Measurements from ENCODE around the gene GAS2.
"Not testable (repeated sequence)": the region's sequence is repeated elsewhere in the genome, so short reads cannot be mapped to it uniquely, and the experiment has no call there.

The GAS2 gene

GRCh38 chr11:22666325-22666687 is at the start of gene GAS2:
Gene GAS2, plus strand, starts transcription at chr11:22666611. Its CDS starts 8,259 bp downstream, at chr11:22674870.
- Mint-ChIP-seq H3K4me3 (peak within 1 kb of the TSS; percentile 61), H3K27me3 (peaks cover 54% of the 10 kb centered on the region), H3K36me3 (ENCODE audit: low read depth) (no peaks in the 10 kb centered on the region), H3K27ac (no peak within 1 kb of the TSS), H3K9me3 (no peaks in the 10 kb centered on the region), H3K4me1 (ENCODE audit: low read depth) (peaks cover 17% of the 10 kb centered on the region)
- no peak for DNase-seq

DNA sequence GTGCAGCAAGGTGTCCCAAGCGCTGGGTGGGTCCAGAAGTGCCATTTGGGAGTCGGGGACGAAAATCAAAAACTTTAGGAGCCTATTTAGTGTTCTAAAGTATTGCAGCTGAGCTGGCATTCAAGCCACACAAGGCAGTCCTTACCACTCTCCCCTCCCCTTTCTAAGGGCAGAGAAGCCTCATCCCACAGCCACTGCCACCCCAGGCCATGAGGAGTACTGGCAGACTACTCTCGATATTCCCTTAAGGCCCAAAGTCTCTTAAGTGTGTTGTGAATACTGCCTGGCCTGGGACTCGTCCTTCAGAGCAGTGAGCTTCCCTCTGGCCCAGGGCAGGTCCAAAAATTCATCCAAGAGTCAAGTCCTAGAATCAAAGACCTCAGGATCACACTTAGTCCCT is 48.5 kb upstream of the GAS2 start:
- Mint-ChIP-seq H3K4me1 (ENCODE audit: low read depth) (peaks cover 15% of the 10 kb centered on the region), H3K4me3 (no peak overlapping the region), H3K27me3 (no peaks in the 10 kb centered on the region), H3K36me3 (ENCODE audit: low read depth) (peaks cover 35% of the 10 kb centered on the region), H3K9me3 (peaks cover 7% of the 10 kb centered on the region), H3K27ac (no peak overlapping the region)
- DNase-seq, result no peak

DNA sequence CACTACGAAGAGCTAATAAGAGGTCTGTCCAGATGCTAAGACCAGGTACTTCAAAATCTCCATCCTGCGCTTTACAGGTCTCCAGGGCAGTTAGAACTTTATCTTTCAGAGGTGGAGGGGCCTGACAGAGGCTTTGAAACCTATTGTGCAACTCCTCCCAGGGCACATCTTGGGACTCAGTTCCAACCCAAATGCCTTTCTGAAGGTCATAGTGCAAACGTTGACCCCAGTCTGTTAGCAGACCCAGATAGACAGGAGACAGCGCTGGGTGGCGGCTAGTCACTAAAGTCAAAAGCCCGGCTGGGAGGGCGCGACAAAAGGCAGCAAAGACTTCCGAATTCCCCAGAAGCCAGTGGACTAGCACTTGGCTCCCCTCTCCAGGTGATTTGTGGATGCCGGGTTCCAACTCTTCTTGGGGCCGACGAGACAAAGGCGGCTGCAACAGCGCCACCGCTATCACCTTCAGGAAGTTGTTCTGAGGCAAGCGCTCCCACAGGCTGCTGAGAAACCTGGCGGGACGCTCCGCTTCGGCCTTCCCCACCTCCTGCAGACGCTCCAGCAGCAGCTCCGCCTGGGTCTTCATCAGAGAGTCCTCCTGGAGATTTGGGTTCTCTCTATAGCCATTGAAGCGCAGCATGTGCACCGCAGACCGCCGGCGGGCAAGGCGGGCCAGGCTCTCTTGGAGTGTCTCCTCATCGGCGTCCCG is 41.5 kb upstream of the GAS2 start:
- no peak for DNase-seq
- H3K9me3 Mint-ChIP-seq, result no peaks in the 10 kb centered on the region
- H3K36me3 Mint-ChIP-seq (ENCODE audit: low read depth), result peaks cover 54% of the 10 kb centered on the region
- H3K27me3 Mint-ChIP-seq, result no peaks in the 10 kb centered on the region
- H3K27ac Mint-ChIP-seq, result peak overlapping the region; percentile 99
- peaks cover 38% of the 10 kb centered on the region for H3K4me1 Mint-ChIP-seq (ENCODE audit: low read depth)
- H3K4me3 Mint-ChIP-seq, result peak overlapping the region; percentile 98

GRCh38 chr11:22625448-22626287 is 40.7 kb upstream of the GAS2 start, which contains the start of gene FANCF:
Gene FANCF, minus strand, starts transcription at chr11:22625823. Its CDS starts 13 bp downstream, at chr11:22625810.
- H3K27ac Mint-ChIP-seq, result peak within 1 kb of the TSS; percentile 99
- no peaks in the 10 kb centered on the region for H3K27me3 Mint-ChIP-seq
- peaks cover 38% of the 10 kb centered on the region for H3K4me1 Mint-ChIP-seq (ENCODE audit: low read depth)
- peaks cover 47% of the 10 kb centered on the region for H3K36me3 Mint-ChIP-seq (ENCODE audit: low read depth)
- DNase-seq, result peak; percentile 90
- no peaks in the 10 kb centered on the region for H3K9me3 Mint-ChIP-seq
- H3K4me3 Mint-ChIP-seq, result peak within 1 kb of the TSS; percentile 98

GRCh38 chr11:22626573-22627239 is 39.7 kb upstream of the GAS2 start:
- peak overlapping the region; percentile 98 for H3K4me3 Mint-ChIP-seq
- peaks cover 34% of the 10 kb centered on the region for H3K4me1 Mint-ChIP-seq (ENCODE audit: low read depth)
- H3K36me3 Mint-ChIP-seq (ENCODE audit: low read depth), result peaks cover 36% of the 10 kb centered on the region
- H3K27ac Mint-ChIP-seq, result peak overlapping the region; percentile 99
- no peaks in the 10 kb centered on the region for H3K9me3 Mint-ChIP-seq
- H3K27me3 Mint-ChIP-seq, result no peaks in the 10 kb centered on the region
- DNase-seq, result no peak

- Mint-ChIP-seq H3K27me3 (no peaks in the 10 kb centered on the region), H3K4me1 (ENCODE audit: low read depth) (peaks cover 28% of the 10 kb centered on the region), H3K27ac (no peak overlapping the region), H3K4me3 (no peak overlapping the region), H3K36me3 (ENCODE audit: low read depth) (peaks cover 31% of the 10 kb centered on the region), H3K9me3 (no peaks in the 10 kb centered on the region)
- no peak for DNase-seq
Measured at GRCh38 chr11:22627421-22627820, 39.0 kb upstream of the GAS2 start.

GRCh38 chr11:22633354-22633902 is 33.0 kb upstream of the GAS2 start:
- Mint-ChIP-seq H3K4me1 (ENCODE audit: low read depth) (no peaks in the 10 kb centered on the region), H3K36me3 (ENCODE audit: low read depth) (no peaks in the 10 kb centered on the region), H3K27me3 (no peaks in the 10 kb centered on the region), H3K4me3 (no peak overlapping the region), H3K9me3 (no peaks in the 10 kb centered on the region), H3K27ac (no peak overlapping the region)
- DNase-seq, result no peak

DNA sequence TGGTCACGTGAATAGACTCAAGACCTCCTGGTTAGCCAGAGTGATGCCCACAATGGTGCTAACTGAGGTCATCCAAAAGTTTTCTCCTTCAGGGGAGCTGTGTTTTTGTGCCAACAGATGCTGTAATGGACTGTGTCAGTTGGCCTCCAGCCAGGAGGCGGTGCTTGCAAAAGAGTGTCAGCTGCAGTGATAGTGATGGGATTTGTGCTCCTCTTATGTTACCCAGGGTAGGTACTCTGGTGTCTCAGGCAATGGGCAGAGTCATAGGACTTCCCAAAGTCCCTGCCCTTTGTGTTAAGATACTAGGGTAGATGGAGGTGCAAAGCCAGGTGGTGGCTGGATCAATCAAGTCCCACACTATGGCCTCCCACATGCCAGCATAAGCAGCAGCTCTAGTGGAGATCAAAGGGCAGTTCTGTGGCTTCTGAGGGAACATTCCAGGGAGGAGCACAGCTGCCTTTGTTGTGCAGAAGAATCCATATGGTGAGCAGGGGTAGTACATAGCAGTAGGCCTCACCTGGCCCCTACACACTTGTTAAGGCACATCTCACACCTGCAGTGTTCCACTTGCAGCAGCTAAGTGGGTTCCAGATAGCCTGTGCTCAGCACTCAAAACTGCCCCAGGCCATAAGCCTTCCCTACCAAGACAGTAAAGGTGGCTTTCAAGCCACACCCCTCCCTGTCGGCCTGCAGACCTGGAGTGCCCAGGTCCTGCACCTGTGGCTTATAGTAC is 31.3 kb upstream of the GAS2 start:
- Mint-ChIP-seq H3K4me1 (ENCODE audit: low read depth) (no peaks in the 10 kb centered on the region), H3K4me3 (no peak overlapping the region), H3K36me3 (ENCODE audit: low read depth) (no peaks in the 10 kb centered on the region), H3K9me3 (no peaks in the 10 kb centered on the region), H3K27me3 (no peaks in the 10 kb centered on the region), H3K27ac (no peak overlapping the region)
- DNase-seq, result no peak

GRCh38 chr11:22635689-22636088 is 30.7 kb upstream of the GAS2 start:
- Mint-ChIP-seq H3K4me3 (no peak overlapping the region), H3K27ac (no peak overlapping the region), H3K27me3 (no peaks in the 10 kb centered on the region), H3K4me1 (ENCODE audit: low read depth) (no peaks in the 10 kb centered on the region), H3K9me3 (no peaks in the 10 kb centered on the region), H3K36me3 (ENCODE audit: low read depth) (no peaks in the 10 kb centered on the region)
- no peak for DNase-seq

DNA sequence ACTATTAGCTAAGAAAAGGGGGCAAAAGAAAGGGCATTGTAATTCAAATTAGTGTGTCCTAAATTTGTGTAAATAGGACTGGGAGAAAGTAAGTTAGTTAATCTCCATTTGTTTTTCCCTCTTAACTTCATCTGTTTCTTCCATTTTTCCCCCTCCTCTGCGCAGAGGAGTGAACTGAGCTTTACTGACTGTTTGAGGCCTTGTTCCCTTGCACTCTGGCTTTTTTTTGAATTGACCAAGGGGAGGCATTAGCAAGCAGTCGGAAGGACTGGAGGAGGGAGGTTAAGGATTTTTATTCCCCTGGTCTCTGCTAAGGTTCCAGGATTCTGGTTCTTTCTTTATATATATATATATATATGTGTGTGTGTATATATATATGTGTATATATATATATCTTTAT is 25.5 kb upstream of the GAS2 start:
- Mint-ChIP-seq H3K4me3 (no peak overlapping the region), H3K4me1 (ENCODE audit: low read depth) (no peaks in the 10 kb centered on the region), H3K27me3 (no peaks in the 10 kb centered on the region), H3K27ac (no peak overlapping the region), H3K9me3 (no peaks in the 10 kb centered on the region), H3K36me3 (ENCODE audit: low read depth) (no peaks in the 10 kb centered on the region)
- DNase-seq, result no peak

GRCh38 chr11:22641559-22641958 is 24.9 kb upstream of the GAS2 start:
- H3K36me3 Mint-ChIP-seq (ENCODE audit: low read depth), result no peaks in the 10 kb centered on the region
- H3K4me1 Mint-ChIP-seq (ENCODE audit: low read depth), result no peaks in the 10 kb centered on the region
- H3K9me3 Mint-ChIP-seq, result no peaks in the 10 kb centered on the region
- no peaks in the 10 kb centered on the region for H3K27me3 Mint-ChIP-seq
- H3K4me3 Mint-ChIP-seq, result no peak overlapping the region
- no peak for DNase-seq
- H3K27ac Mint-ChIP-seq, result no peak overlapping the region

GRCh38 chr11:22652346-22652745 is 14.1 kb upstream of the GAS2 start:
- H3K27ac Mint-ChIP-seq; H3K27me3 Mint-ChIP-seq; DNase-seq; H3K4me3 Mint-ChIP-seq; H3K9me3 Mint-ChIP-seq; H3K36me3 Mint-ChIP-seq (ENCODE audit: low read depth): not testable (repeated sequence)
- peaks cover 23% of the 10 kb centered on the region for H3K4me1 Mint-ChIP-seq (ENCODE audit: low read depth)

DNA sequence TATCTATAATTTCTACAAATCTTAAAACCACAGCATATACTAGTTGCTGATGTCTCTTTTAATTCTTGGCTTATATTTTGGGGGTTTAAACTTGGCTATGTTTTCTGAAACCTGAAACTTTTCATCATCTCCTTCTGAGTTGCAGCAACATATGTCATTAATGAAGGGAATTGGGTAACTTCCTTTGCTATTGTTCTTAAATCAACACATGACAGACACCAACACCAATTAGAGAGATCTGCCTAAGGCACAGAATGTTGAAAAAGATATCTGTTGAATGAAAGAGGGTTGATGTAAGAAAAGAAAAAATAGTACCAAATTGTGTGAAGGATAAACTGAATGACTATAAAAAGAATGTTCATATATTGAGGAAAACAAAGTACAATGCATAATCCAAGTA is 10.3 kb upstream of the GAS2 start:
- H3K27ac Mint-ChIP-seq, result no peak overlapping the region
- no peaks in the 10 kb centered on the region for H3K9me3 Mint-ChIP-seq
- H3K27me3 Mint-ChIP-seq, result no peaks in the 10 kb centered on the region
- H3K4me3 Mint-ChIP-seq, result no peak overlapping the region
- peaks cover 30% of the 10 kb centered on the region for H3K4me1 Mint-ChIP-seq (ENCODE audit: low read depth)
- no peak for DNase-seq
- H3K36me3 Mint-ChIP-seq (ENCODE audit: low read depth), result peaks cover 1% of the 10 kb centered on the region

DNA sequence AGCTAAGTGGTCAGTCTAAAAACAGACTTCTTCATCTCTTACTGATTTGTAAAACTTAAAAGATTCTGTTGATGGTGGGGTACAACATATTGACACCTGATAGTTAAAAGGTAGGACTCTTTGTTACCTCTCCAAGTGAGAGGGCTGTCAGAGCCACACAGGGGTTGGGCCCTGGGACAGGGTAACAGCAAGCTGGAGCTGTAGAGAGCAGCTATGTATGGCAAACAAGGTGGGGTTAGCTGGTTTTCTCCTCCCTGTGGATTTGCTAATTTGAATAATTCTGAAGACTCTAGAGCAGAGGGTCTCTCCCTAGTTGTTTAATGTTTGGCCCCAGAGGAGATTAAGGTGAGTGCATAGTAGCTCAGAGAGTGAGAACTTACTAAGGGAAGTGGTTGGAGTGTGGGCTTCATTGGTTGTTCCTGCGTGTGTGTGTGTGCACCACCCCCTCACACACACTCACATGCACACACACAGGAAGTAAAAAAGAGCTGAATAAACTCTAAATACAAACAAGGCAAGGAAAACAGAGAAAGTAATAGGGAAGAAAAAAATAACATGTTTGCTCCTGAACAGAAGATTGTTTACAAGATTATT is 9.2 kb upstream of the GAS2 start:
- no peak for DNase-seq
- Mint-ChIP-seq H3K9me3 (no peaks in the 10 kb centered on the region), H3K4me3 (no peak overlapping the region), H3K4me1 (ENCODE audit: low read depth) (peaks cover 28% of the 10 kb centered on the region), H3K27ac (no peak overlapping the region), H3K36me3 (ENCODE audit: low read depth) (peaks cover 1% of the 10 kb centered on the region), H3K27me3 (no peaks in the 10 kb centered on the region)
